Nephron (organoid): ENCODE results near the gene GRM8.
A peak's percentile ranks its signal among the peaks of the same experiment; 100 is the strongest.

ENCODE experiments used
- H3K27ac Mint-ChIP-seq, 3 experiments: 2 replicates each; pipeline ENCODE4 v1.8.0; 2020; ENCODE audit warnings: mixed read lengths in 3 of 3, mild to moderate bottlenecking in 2 of 3, moderate library complexity in 1 of 3
- H3K27me3 Mint-ChIP-seq: 2 replicates; pipeline ENCODE4 v1.8.0; 2021; ENCODE audit warnings: low read depth, mild to moderate bottlenecking, moderate library complexity, mixed read lengths
- H3K36me3 Mint-ChIP-seq: 2 replicates; pipeline ENCODE4 v1.8.0; 2020; ENCODE audit warnings: low read depth, mixed read lengths
- H3K4me1 Mint-ChIP-seq: 2 replicates; pipeline ENCODE4 v1.8.0; 2020; ENCODE audit warnings: mixed read lengths
- H3K4me3 Mint-ChIP-seq, 3 experiments: 2 replicates each; pipeline ENCODE4 v1.8.0; 2020; ENCODE audit warnings: mild to moderate bottlenecking in 3 of 3, mixed read lengths in 3 of 3, moderate library complexity in 2 of 3
- H3K9me3 Mint-ChIP-seq: 2 replicates; pipeline ENCODE4 v1.8.0; 2020; ENCODE audit warnings: mixed read lengths
- CTCF ChIP-seq, 3 experiments: fragments of 200-600 bp; sonication (generic); IDR thresholded peaks; one replicate each; pipeline ENCODE4 v1.5.0; 2021; ENCODE audit warnings: antibody characterized with exemption in 3 of 3; ENCODE audit not compliant: unreplicated experiment in 3 of 3

GRM8 gene

DNA sequence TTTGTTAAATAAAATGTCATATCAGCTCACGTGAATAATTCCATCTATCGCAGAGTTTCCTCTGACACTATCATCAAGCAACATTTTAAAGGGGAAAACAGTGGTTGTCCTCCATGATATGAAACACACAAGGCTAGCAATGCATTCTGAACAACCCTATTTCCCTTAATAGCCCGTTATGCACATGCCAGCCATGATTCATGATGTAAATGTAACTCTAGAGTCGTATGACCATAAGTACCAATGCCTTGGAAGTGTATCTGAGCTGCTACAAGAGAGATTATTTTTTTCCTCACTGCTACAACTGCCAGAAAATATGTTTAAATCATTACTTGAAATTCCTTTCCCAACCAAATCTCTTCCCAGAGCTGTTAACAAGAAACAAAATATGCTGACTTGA is 159.4 kb downstream of the GRM8 start:
- no peaks in the 10 kb centered on the region for H3K36me3 Mint-ChIP-seq
- H3K27ac Mint-ChIP-seq: no peak overlapping the region
- no peak overlapping the region for H3K4me3 Mint-ChIP-seq
- H3K9me3 Mint-ChIP-seq: no peaks in the 10 kb centered on the region
- no peaks in the 10 kb centered on the region for H3K4me1 Mint-ChIP-seq
- H3K27me3 Mint-ChIP-seq: peaks cover 3% of the 10 kb centered on the region
- TF ChIP-seq CTCF (IDR thresholded peaks at IDR 0.05; ENCODE audit: unreplicated experiment in 3 of 3): no peak

DNA sequence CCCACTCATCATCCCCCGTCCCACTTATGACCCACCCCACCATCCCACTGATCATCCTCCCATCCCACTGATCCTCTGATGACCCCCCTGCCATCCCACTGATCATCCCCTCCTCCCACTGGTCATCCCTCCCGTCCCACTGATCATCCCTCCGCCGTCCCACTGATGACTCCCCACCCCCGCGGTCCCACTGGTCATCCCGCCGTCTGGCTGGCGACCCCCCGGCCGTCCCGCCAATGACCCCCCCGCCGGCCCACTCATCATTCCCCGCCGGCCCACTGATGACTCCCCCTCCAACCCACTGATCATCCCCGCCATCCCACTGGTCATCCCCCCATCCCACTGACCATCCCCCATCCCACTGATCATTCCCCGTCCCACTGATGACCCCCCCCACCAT is 161.1 kb downstream of the GRM8 start:
- TF ChIP-seq CTCF (IDR thresholded peaks at IDR 0.05; ENCODE audit: unreplicated experiment in 3 of 3): no peak
- H3K27me3 Mint-ChIP-seq: peaks cover 3% of the 10 kb centered on the region
- no peaks in the 10 kb centered on the region for H3K36me3 Mint-ChIP-seq
- no peak overlapping the region for H3K4me3 Mint-ChIP-seq
- H3K9me3 Mint-ChIP-seq: no peaks in the 10 kb centered on the region
- H3K4me1 Mint-ChIP-seq: no peaks in the 10 kb centered on the region
- H3K27ac Mint-ChIP-seq: no peak overlapping the region

- no peaks in the 10 kb centered on the region for H3K36me3 Mint-ChIP-seq
- no peak overlapping the region for H3K4me3 Mint-ChIP-seq
- no peak overlapping the region for H3K27ac Mint-ChIP-seq
- TF ChIP-seq CTCF (IDR thresholded peaks at IDR 0.05; ENCODE audit: unreplicated experiment in 3 of 3): no peak
- no peaks in the 10 kb centered on the region for H3K4me1 Mint-ChIP-seq
- H3K9me3 Mint-ChIP-seq: peaks cover 2% of the 10 kb centered on the region
- no peaks in the 10 kb centered on the region for H3K27me3 Mint-ChIP-seq
Observed at GRCh38 chr7:127089146-127089545, 163.6 kb downstream of the GRM8 start.

- H3K27ac Mint-ChIP-seq: no peak overlapping the region
- H3K4me1 Mint-ChIP-seq: no peaks in the 10 kb centered on the region
- H3K36me3 Mint-ChIP-seq: no peaks in the 10 kb centered on the region
- TF ChIP-seq CTCF (IDR thresholded peaks at IDR 0.05; ENCODE audit: unreplicated experiment in 3 of 3): no peak
- no peaks in the 10 kb centered on the region for H3K27me3 Mint-ChIP-seq
- no peak overlapping the region for H3K4me3 Mint-ChIP-seq
- H3K9me3 Mint-ChIP-seq: peaks cover 2% of the 10 kb centered on the region
Observed at GRCh38 chr7:127081539-127081938, 171.2 kb downstream of the GRM8 start.

GRCh38 chr7:127080576-127080975 is 172.2 kb downstream of the GRM8 start:
- H3K9me3 Mint-ChIP-seq: no peaks in the 10 kb centered on the region
- H3K4me1 Mint-ChIP-seq: no peaks in the 10 kb centered on the region
- no peaks in the 10 kb centered on the region for H3K27me3 Mint-ChIP-seq
- H3K36me3 Mint-ChIP-seq: no peaks in the 10 kb centered on the region
- H3K4me3 Mint-ChIP-seq: no peak overlapping the region
- no peak for TF ChIP-seq CTCF (IDR thresholded peaks at IDR 0.05; ENCODE audit: unreplicated experiment in 3 of 3)
- no peak overlapping the region for H3K27ac Mint-ChIP-seq

- H3K27me3 Mint-ChIP-seq: peaks cover 3% of the 10 kb centered on the region
- no peak overlapping the region for H3K4me3 Mint-ChIP-seq
- H3K36me3 Mint-ChIP-seq: no peaks in the 10 kb centered on the region
- H3K4me1 Mint-ChIP-seq: no peaks in the 10 kb centered on the region
- peak in 1 of 3 experiments; percentile 24 for TF ChIP-seq CTCF (IDR thresholded peaks at IDR 0.05; ENCODE audit: unreplicated experiment in 3 of 3)
- no peak overlapping the region for H3K27ac Mint-ChIP-seq
- H3K9me3 Mint-ChIP-seq: peaks cover 15% of the 10 kb centered on the region
Observed at GRCh38 chr7:127066974-127067373, 185.8 kb downstream of the GRM8 start.
